WERI-Rb-1 (cell line): ENCODE data around the gene GPATCH8.
"Not testable (repeated sequence)": the region's sequence is repeated elsewhere in the genome, so short reads cannot be mapped to it uniquely, and the experiment has no call there.

Source experiments
- DNase-seq: peaks from one replicate; pipeline ENCODE4 v3.0.0-alpha.2; 2020
- H3K27ac ChIP-seq: fragments of 250-450 bp; sonication (Bioruptor Pico); 2 replicates; pipeline ENCODE4 v1.5.1; 2020; ENCODE audit warnings: mild to moderate bottlenecking, moderate library complexity
- H3K27me3 ChIP-seq: fragments of 250-450 bp; sonication (Bioruptor Pico); 2 replicates; pipeline ENCODE4 v1.5.1; 2021; ENCODE audit warnings: mild to moderate bottlenecking, low read depth, moderate library complexity; ENCODE audit not compliant: insufficient read depth, severe bottlenecking
- H3K36me3 ChIP-seq: fragments of 250-450 bp; sonication (Bioruptor Pico); 2 replicates; pipeline ENCODE4 v1.5.1; 2020; ENCODE audit warnings: mild to moderate bottlenecking, moderate library complexity
- H3K4me3 ChIP-seq: 2 replicates; pipeline ENCODE4 v1.5.1; 2011; ENCODE audit warnings: low read depth, mild to moderate bottlenecking, control low read depth, low read length
- H3K9me3 ChIP-seq: fragments of 250-450 bp; sonication (Bioruptor Pico); 2 replicates; pipeline ENCODE4 v1.5.1; 2021; ENCODE audit warnings: mild to moderate bottlenecking, moderate library complexity; ENCODE audit not compliant: severe bottlenecking
- TF ChIP-seq, protein P1 (sequence below): IDR thresholded peaks from 2 replicates; pipeline ENCODE4 v1.5.1; 2011; ENCODE audit warnings: low read depth, mild to moderate bottlenecking, control low read depth, inconsistent platforms, low read length

Gene GPATCH8

DNA sequence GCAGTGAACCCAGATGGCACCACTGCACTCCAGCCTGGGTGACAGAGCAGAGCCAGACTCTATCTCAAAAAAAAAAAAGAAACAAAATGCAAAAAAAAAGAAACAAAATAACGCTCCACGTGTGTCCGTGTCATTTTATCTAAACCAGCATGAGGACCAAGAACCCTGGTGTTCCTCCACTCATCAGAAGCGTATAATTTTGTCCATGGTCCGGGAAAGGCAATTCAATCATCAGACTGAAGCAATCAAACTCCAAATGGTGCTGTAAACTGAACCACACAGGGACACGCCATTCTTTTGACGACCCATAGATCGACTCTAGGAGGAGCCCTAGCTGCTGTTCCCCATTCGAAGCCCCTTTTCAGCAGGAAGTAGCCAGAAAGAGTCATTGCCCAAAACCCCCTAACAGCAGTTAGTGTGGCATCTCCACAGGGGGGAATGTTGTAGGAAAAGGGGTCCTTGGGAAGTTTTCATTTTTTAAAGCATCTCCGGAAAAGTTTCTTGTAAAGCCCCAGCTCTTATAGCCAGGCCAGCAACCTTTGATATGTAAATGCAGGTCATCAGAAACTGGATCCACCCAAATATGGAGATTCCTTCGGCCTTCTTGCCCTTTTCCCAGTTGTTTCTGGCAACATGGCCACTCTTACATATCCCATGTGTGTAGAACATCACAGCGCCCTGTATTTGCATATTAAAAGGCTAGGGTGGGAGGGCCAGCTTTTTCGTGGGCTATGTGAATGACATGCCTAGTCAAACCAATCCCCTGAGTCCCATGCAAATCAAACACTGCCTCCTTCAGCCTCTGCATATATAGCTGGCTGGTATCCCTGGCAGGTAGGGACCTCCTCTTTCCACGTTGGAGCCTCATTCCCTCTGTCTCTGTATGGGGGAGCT is 8.3 kb upstream of the GPATCH8 start:
- not testable (repeated sequence) for H3K36me3 ChIP-seq, H3K9me3 ChIP-seq, DNase-seq, H3K27me3 ChIP-seq, H3K27ac ChIP-seq, H3K4me3 ChIP-seq
- TF ChIP-seq, protein P1, sequence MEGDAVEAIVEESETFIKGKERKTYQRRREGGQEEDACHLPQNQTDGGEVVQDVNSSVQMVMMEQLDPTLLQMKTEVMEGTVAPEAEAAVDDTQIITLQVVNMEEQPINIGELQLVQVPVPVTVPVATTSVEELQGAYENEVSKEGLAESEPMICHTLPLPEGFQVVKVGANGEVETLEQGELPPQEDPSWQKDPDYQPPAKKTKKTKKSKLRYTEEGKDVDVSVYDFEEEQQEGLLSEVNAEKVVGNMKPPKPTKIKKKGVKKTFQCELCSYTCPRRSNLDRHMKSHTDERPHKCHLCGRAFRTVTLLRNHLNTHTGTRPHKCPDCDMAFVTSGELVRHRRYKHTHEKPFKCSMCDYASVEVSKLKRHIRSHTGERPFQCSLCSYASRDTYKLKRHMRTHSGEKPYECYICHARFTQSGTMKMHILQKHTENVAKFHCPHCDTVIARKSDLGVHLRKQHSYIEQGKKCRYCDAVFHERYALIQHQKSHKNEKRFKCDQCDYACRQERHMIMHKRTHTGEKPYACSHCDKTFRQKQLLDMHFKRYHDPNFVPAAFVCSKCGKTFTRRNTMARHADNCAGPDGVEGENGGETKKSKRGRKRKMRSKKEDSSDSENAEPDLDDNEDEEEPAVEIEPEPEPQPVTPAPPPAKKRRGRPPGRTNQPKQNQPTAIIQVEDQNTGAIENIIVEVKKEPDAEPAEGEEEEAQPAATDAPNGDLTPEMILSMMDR: 0 out of 2 replicates have a peak, but pooled peaks have one; percentile 14

DNA sequence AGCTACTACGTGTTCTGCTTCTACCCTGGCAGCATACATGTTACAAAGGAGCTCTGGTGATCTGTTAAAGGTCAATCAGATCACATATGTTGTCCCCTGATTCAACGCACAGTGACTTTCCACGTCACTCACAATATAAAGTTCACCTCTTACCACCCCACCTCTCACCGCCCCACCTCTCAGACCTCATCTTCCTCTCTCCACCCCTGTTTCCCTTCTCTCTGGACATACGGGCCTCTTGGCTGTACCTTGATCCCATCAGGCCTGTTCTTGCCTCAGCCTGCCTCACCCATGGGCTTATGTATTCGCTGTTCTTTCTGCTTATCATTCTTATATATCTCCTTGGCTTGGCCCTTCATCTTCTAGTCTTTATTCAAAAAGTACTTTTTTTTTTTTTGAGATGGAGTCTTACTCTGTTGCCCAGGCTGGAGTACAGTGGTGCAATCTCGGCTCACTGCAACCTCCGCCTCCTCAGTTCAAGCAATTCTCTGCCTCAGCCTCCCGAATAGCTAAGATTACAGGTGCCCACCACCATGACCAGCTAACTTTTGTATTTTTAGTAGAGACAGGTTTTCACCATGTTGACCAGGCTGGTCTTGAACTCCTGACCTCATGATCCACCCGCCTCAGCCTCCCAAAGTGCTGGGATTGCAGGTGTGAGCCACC is 3.9 kb upstream of the GPATCH8 start:
- not testable (repeated sequence) for H3K27me3 ChIP-seq, DNase-seq, H3K27ac ChIP-seq, H3K4me3 ChIP-seq, H3K36me3 ChIP-seq, H3K9me3 ChIP-seq

DNA sequence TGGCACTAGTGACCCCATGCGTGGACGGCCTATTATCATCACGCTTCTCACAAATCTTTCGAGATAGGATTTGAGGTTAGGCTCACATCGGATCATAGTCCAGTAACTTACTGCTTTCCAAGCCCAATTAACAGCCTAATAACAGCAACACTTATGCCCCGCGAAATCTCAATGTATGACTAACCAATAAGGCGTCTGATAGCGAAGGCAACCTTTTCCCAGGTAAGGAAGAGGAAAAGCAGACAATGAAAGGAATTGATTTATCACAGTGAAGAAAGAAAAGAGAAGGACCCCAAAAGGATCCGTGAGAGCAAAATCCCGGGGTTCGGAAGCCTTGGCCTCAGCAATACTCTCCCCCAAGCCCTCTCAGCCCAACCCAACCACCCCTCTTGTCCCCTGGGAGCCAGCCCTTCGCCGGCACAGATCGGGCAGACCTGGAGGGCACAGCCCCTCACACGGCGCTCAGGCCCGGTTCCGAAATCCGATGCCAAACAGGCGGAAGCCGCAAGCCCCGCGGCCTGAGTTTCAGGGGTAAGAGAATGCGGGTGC is 534 bp downstream of the GPATCH8 start:
- TF ChIP-seq, protein P1: no peak
- Histone ChIP-seq H3K9me3 (no peaks in the 10 kb centered on the region), H3K4me3 (peak overlapping the region; percentile 85), H3K27me3 (no peaks in the 10 kb centered on the region), H3K27ac (peak overlapping the region; percentile 97), H3K36me3 (peaks cover 12% of the 10 kb centered on the region)
- no peak for DNase-seq

DNA sequence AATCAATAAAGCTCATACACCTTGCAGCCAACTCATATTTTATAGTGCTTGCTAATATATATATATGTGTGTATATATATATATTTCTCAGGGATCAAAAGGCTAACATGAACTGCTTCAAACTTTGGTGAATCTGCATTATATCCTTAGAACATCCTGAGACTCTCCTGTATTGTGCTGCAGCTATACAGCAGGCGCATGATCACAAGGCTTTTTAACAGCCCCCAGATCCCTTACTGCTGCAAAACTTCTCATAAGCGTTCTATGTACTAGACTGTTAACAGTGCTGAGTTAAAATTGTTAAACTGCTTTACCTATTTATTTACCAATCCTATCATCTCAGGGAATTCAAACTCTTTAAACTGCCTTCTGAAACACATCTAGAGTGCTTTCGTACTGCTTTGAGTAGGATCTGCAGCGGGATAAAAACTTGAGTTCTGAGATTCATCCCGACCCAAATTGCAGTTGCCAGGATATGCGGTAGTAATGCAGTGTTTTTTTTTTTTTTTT is 1.3 kb downstream of the GPATCH8 start:
- H3K27ac ChIP-seq: peak overlapping the region; percentile 97
- TF ChIP-seq, protein P1: no peak
- H3K36me3 ChIP-seq: peaks cover 12% of the 10 kb centered on the region
- H3K27me3 ChIP-seq: no peaks in the 10 kb centered on the region
- H3K4me3 ChIP-seq: peak overlapping the region; percentile 85
- no peak for DNase-seq
- H3K9me3 ChIP-seq: no peaks in the 10 kb centered on the region

DNA sequence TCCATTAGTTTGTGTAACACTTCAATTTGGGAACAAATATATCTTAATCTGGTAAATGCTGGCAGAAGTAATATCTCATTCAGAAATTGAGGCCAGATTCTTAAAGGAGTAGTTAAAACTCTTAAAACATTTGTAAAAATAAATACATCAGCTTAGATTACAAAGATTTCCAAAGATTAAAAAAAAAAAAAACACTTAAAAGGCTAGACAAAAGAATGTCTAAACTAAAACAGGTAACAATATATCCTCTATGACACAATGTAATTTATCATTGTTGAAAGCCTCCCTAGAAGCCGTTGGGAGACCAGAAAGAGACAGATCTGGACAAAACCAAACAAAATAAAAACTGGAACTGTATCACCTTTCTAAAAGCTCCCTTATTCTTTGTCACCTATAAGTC is 3.5 kb downstream of the GPATCH8 start:
- no peak for DNase-seq
- no peak overlapping the region for H3K27ac ChIP-seq
- H3K4me3 ChIP-seq: no peak overlapping the region
- TF ChIP-seq, protein P1: no peak
- H3K27me3 ChIP-seq: no peaks in the 10 kb centered on the region
- peaks cover 12% of the 10 kb centered on the region for H3K36me3 ChIP-seq
- H3K9me3 ChIP-seq: no peaks in the 10 kb centered on the region

DNA sequence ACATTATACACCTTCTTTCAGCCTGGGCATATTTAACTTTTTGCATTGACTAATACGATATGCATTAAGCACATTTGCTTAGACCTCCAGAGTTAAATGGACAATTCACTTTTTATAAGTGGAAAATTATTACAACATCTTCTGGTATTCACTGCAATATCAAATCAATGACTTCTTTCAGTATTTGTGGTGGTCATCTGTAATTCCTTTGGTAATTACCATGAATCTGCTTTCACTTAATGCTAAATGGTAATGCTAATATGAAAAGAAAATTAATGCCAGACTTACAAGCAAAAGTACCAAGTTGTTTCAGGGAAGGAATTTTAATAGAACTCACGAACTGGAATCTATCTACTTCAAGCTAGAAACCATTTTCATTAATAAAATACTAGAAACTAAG is 6.4 kb downstream of the GPATCH8 start:
- Histone ChIP-seq H3K36me3 (peaks cover 15% of the 10 kb centered on the region), H3K27me3 (no peaks in the 10 kb centered on the region), H3K4me3 (no peak overlapping the region), H3K27ac (no peak overlapping the region), H3K9me3 (no peaks in the 10 kb centered on the region)
- TF ChIP-seq, protein P1: no peak
- no peak for DNase-seq
